SJCRH30 (cell line): ENCODE data around the gene LITAF. TPM values are rescaled to one million over a fixed set of nuclear protein-coding genes. Genes with fewer than 3 reads are reported as not detected.
"Not testable (repeated sequence)": the region's sequence is repeated elsewhere in the genome, so short reads cannot be mapped to it uniquely, and the experiment has no call there.

Experiments used
- DNase-seq, 2 experiments: peaks; one replicate each; pipeline ENCODE4 v3.0.0-alpha.2; 2015 to 2020
- H3K27ac ChIP-seq: fragments of 250-450 bp; sonication (Bioruptor Pico); 2 replicates; pipeline ENCODE4 v1.5.1; 2020; ENCODE audit warnings: mild to moderate bottlenecking, moderate library complexity
- H3K27me3 ChIP-seq: fragments of 250-450 bp; sonication (Bioruptor Pico); 2 replicates; pipeline ENCODE4 v1.5.1; 2020; ENCODE audit warnings: mild to moderate bottlenecking, moderate library complexity
- H3K36me3 ChIP-seq: fragments of 250-450 bp; sonication (Bioruptor Pico); 2 replicates; pipeline ENCODE4 v1.5.1; 2020; ENCODE audit warnings: mild to moderate bottlenecking, moderate library complexity
- H3K4me1 ChIP-seq: fragments of 250-450 bp; sonication (Bioruptor Pico); 2 replicates; pipeline ENCODE4 v1.5.1; 2020; ENCODE audit warnings: mild to moderate bottlenecking, moderate library complexity
- H3K4me3 ChIP-seq: fragments of 250-450 bp; sonication (Bioruptor Pico); 2 replicates; pipeline ENCODE4 v1.5.1; 2020; ENCODE audit warnings: mild to moderate bottlenecking, moderate library complexity
- H3K9me3 ChIP-seq: fragments of 250-450 bp; sonication (Bioruptor Pico); replicated peaks from 2 replicates; pipeline ENCODE4 v1.5.1; 2020; ENCODE audit warnings: mild to moderate bottlenecking, moderate library complexity
- total RNA-seq: library from RNA; depleted of rRNA; stranded (reverse); fragments of >200 nt; shearing (Covaris generic); gene quantifications from 2 replicates; pipeline ENCODE4 v1.2.3, GENCODE V29; 2014

LITAF gene
- total RNA-seq, 1 experiment from 2014 or later: 49.8 TPM

DNA sequence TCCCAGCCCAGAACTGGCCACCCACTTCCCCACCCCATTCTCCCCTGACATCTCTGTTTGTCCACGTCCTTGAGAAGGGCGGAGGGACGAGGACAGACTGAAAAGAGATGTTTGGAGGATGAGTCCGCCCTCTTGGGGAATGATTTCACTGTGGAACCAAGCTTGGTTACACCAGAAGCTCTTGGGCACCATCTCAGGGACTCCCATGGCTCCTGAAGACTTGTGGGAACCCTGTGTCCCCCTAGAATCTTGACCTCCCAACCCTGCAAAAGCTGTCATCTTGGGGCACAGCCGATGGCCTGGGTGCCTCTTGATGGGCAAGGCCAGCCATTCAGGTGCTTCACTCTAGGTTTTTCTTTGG lies 25.9 kb upstream of the LITAF start:
- DNase-seq: no peak
- peaks cover 6% of the 10 kb centered on the region; the same call in 1 of the 2 replicates for H3K27me3 ChIP-seq
- no peak overlapping the region for H3K27ac ChIP-seq

DNA sequence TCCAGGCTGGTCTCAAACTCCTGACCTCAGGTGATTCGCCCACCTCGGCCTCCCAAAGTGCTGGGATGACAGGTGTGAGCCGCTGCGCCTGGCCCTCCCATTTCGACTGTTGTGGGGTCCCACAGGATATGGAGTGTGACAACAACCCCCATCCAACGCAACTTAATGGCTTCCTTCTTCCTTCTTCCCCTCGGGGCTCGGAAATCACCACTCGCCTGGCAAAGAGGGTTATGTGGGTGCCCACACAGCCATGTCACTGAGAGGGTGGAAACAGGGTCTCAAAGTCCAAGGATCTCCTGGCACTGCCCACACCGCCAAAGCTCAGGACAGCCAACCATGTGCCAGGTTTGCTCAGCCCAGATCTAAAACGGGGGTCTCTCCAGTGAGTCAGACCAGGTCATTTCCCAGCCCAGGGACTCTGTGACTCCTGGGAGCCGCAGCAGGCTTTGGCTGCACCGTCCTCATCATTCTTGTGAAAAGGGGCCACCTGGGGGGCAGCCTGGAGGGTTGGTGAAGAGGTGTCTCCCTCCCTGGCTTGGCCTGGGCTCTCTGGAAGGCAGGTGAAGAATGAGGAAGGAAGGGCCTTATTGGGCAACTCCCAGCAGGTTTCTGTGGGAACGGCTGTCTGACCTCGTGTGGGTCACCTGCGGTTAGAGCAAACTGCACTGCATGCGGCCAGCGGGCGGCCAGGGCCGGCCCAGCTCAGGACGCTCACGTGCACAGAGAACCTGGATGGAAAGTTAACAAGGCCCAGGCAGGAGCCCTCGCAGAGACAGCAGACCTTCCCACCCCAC lies 25.3 kb upstream of the LITAF start:
- Histone ChIP-seq H3K27me3 (peaks cover 6% of the 10 kb centered on the region; the same call in 1 of the 2 replicates), H3K27ac (no peak overlapping the region), H3K4me1 (peaks cover 8% of the 10 kb centered on the region), H3K9me3 (no peaks in the 10 kb centered on the region), H3K36me3 (no peaks in the 10 kb centered on the region), H3K4me3 (no peak overlapping the region)
- DNase-seq: no peak

More for the DNA sequence above, 25.9 kb upstream of the LITAF start:
- H3K9me3 ChIP-seq: no peaks in the 10 kb centered on the region
- H3K4me1 ChIP-seq: peaks cover 8% of the 10 kb centered on the region
- no peak overlapping the region for H3K4me3 ChIP-seq
- H3K36me3 ChIP-seq: no peaks in the 10 kb centered on the region

DNA sequence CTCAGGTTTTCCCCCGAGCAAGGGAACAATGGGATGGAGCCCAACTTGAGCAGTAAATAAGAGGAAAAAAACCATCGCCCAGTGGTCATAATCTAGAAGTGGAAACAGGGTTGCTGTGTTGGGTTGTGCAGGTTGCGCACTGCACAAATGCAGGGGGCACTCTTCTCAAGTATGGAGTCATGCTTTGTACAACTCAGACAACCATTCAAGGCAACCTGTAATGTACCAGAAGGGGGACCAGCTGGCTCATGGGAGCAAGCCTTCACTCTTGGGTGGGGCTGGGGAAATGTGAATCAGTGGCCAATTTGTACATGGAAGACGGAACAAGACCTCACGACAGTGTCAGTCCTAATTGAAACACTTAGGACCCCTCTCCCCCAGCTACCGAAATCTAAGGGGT lies 23.9 kb upstream of the LITAF start:
- Histone ChIP-seq H3K9me3 (no peaks in the 10 kb centered on the region), H3K27me3 (peaks cover 6% of the 10 kb centered on the region; the same call in 1 of the 2 replicates), H3K4me1 (peaks cover 8% of the 10 kb centered on the region), H3K27ac (no peak overlapping the region), H3K4me3 (no peak overlapping the region), H3K36me3 (no peaks in the 10 kb centered on the region)
- DNase-seq: no peak

DNA sequence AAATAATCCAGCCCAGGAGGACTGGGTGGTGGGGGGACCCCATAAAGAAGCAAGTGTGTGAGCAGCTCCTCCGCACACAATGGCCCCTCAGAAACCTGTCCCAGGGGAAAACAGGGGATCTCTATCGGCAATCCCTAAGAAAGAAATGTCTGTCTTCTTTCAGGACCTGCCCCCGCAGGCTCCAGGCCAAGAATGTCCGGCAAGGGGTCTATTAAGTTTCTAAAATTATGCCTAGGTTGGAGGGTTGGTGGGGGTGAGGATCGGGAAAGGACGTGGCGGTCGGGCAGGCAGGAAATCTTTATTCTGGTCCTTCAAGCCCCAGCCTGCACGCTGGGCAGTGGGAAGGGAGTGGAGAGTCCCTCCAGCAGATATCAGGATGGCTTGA lies 23.4 kb upstream of the LITAF start:
- Histone ChIP-seq H3K4me1 (peaks cover 8% of the 10 kb centered on the region), H3K4me3 (peak overlapping the region; percentile 20; the same call in 1 of the 2 replicates), H3K36me3 (no peaks in the 10 kb centered on the region), H3K9me3 (no peaks in the 10 kb centered on the region), H3K27ac (no peak overlapping the region), H3K27me3 (peaks cover 6% of the 10 kb centered on the region; the same call in 1 of the 2 replicates)
- peak in 1 of 2 experiments; percentile 45 for DNase-seq

DNA sequence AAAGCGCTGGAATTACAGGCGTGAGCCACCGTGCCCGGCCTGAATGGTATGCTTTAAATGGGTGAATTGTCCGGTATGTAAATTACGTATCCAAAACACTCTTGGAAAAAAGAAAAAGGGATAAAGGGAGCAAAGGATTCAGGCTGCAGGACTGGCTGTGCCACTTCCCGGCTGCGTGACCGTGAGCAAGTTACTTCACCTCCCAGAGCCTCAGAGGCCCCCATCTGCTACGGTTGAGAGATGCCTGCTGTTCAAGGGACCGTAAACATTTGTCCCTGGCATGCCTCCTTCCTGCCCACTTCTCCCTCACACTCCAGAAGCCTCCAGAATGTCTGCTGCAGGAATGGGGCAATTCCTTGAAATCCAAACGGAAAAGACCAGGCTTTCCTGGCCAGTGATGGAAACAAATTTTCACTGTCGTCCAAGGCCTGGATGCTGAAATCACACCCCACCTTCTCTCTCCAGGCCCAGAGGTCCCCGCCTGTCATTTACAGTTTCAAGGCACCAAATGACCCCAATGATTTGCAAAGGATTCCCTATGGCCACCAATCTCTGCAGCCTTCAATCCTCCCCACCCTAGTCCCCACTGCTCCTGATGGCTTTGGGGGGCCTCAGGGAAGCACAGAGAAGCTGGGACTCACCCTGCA lies 22.9 kb upstream of the LITAF start:
- H3K27me3 ChIP-seq: peaks cover 6% of the 10 kb centered on the region; the same call in 1 of the 2 replicates
- H3K4me1 ChIP-seq: peaks cover 8% of the 10 kb centered on the region
- peak in 1 of 2 experiments; percentile 45 for DNase-seq
- H3K36me3 ChIP-seq: no peaks in the 10 kb centered on the region
- no peaks in the 10 kb centered on the region for H3K9me3 ChIP-seq
- no peak overlapping the region for H3K27ac ChIP-seq
- H3K4me3 ChIP-seq: peak overlapping the region; percentile 20; the same call in 1 of the 2 replicates

DNA sequence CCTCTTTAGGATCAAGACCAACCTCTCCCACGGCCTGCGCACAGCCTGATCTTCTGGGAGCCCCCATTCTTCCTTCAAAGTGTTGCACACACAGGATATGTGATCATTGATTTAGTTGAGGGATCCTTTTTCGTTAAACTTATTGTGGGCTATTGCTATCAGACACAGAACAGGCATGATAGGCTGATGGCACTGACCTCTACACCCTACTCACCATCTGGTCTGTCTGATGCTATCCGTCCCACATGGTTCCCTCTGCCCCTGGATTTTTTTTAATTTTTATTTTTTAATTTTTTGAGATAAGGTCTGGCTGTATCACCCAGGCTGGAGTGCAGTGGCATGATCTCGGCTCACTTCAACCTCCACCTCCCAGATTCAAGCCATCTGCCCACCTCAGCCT lies 19.2 kb upstream of the LITAF start:
- H3K27ac ChIP-seq: no peak overlapping the region
- no peak overlapping the region for H3K4me3 ChIP-seq
- DNase-seq: no peak
- H3K9me3 ChIP-seq: no peaks in the 10 kb centered on the region
- peaks cover 24% of the 10 kb centered on the region for H3K4me1 ChIP-seq
- no peaks in the 10 kb centered on the region for H3K27me3 ChIP-seq
- H3K36me3 ChIP-seq: no peaks in the 10 kb centered on the region

DNA sequence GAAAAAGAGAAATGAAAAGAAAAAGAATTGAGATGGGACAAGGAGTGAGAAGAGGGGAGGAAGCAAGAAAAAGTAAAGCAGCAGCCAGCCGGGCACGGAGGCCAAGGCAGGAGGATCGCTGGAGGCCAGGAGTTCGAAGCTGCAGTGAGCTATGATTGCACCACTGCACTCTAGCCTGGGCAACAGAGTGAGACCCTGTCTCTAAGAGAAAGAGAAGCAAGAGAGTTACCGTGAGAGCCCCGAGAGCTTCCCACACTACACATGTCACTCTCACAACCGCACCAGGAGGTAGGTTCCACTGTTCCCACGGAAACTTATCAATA lies 18.8 kb upstream of the LITAF start:
- Histone ChIP-seq H3K9me3 (no peaks in the 10 kb centered on the region), H3K27ac (no peak overlapping the region), H3K36me3 (no peaks in the 10 kb centered on the region), H3K4me1 (peaks cover 24% of the 10 kb centered on the region), H3K4me3 (no peak overlapping the region), H3K27me3 (no peaks in the 10 kb centered on the region)
- no peak for DNase-seq

DNA sequence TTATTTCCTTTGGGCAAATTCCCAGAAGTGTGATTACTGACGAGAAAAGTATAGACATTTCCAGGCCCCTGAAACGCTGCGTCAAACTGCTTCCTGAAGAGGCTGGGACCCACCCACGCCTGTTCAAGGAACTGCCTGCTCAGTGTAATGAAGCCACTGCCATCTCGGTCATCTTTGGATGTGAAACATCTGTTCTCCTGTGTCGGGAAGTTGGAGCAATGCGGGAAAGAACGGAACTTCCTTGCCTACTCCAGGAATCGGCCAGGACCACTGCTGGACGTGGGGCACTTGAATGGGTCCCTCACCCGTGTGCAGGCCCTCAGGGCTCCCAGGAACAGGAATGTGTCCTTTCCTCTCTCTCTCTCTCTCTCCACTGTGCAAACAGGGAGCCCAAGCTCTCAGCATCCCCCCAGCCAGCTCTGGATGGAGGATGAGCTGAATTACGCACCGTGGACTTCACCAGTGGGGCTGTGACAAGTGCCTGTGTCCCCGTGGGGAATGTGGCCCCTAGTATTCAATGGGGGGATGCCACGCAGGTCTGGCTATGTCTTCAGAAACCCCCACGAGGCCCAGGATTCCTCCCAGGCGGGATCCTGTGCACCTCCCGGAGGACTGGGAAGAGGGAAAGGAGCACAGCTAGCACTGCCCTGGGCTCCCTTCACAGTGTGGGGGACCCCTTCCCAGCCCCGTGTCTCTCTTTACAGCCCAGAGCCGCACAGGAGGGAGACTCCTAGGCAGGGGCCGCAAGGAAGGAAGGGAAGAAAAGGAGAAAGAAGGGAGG lies 18.3 kb upstream of the LITAF start:
- H3K9me3 ChIP-seq: no peaks in the 10 kb centered on the region
- no peaks in the 10 kb centered on the region for H3K36me3 ChIP-seq
- peaks cover 20% of the 10 kb centered on the region for H3K4me1 ChIP-seq
- no peak overlapping the region for H3K27ac ChIP-seq
- DNase-seq: peak in 1 of 2 experiments; percentile 42
- H3K27me3 ChIP-seq: no peaks in the 10 kb centered on the region
- H3K4me3 ChIP-seq: no peak overlapping the region

DNA sequence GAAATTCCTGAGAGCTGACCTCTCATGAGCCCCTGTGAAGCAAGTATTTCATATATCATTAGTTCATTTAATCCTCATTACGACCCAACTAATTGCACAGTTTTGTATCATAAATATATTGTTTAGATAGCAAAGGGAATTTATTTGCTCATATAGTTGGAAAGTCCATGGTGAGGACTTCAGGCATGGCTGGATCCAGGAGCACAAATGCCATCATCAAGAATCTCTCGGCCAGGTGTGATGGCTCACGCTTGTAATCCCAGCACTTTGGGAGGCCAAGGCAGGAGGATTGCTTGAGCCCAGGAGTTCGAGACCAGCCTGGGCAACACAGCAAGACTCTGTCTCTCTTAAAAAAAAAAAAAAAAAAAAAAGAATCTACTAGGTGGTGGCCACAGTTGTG lies 17.6 kb upstream of the LITAF start:
- not testable (repeated sequence) for H3K9me3 ChIP-seq, H3K27ac ChIP-seq, H3K36me3 ChIP-seq, H3K27me3 ChIP-seq, H3K4me3 ChIP-seq, DNase-seq
- H3K4me1 ChIP-seq: peaks cover 16% of the 10 kb centered on the region

DNA sequence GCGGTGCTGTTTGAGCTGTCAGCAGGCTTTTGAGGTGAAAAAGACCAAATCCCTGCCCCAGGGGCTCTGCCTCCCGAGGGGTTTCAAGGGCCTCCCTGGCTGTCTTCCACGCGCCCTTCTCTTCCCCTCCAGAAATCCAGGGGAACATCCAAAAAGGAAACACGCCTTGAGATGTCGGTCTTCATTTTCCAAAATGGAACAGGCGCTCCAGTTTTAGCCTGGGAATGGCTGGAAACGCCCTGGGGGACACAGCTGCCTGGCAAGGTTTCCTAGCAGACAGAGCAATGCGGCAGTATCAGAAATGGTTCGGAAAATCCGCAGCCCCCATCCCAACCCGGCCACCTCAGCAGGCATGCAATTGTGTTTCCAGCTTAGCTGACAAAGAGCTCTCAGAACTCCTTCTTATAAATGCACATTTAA lies 16.6 kb upstream of the LITAF start:
- peaks cover 16% of the 10 kb centered on the region for H3K4me1 ChIP-seq
- H3K36me3 ChIP-seq: no peaks in the 10 kb centered on the region
- peak; percentile 71 to 78 for DNase-seq
- no peak overlapping the region for H3K4me3 ChIP-seq
- no peaks in the 10 kb centered on the region for H3K27me3 ChIP-seq
- H3K27ac ChIP-seq: no peak overlapping the region
- no peaks in the 10 kb centered on the region for H3K9me3 ChIP-seq

DNA sequence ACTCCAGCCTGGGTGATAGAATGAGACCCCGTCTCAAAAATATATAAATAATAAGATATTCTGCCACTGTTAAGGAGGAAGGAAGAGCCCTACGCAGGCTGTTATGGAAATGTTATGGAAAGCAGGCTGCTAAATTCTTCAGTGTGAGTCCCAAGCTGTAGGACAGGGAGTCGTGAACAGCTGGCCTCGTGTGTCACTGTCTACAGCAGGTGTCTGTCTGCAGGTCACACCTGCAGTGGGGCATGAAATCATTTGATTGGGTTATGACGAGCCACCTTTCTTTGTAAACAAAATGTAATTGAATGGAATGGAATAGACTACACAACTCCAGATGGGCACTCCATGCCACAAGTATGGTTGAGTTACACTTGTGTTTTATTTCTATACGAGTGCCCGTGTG lies 15.6 kb upstream of the LITAF start:
- Histone ChIP-seq H3K9me3 (no peaks in the 10 kb centered on the region), H3K4me1 (peaks cover 20% of the 10 kb centered on the region), H3K4me3 (no peak overlapping the region), H3K27me3 (no peaks in the 10 kb centered on the region), H3K36me3 (no peaks in the 10 kb centered on the region), H3K27ac (no peak overlapping the region)
- peak; percentile 26 to 55 for DNase-seq

DNA sequence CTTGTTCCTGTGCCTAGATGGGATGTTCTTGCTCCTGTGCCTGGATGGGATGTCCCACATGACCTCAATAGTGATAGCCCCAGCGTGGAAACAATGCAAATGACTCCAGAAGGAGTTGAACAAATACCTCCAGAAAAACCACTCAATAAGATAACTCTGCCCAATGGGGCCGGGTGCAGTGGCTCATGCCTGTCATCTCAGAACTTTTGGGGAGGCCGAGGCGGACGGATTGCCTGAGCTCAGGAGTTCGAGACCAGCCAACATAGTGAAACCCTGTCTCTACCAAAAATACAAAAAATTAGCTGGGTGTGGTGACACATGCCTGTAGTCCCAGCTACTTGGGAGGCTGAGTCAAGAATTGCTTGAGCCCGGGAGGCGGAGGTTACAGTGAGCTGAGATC lies 15.2 kb upstream of the LITAF start:
- no peaks in the 10 kb centered on the region for H3K9me3 ChIP-seq
- H3K27me3 ChIP-seq: no peaks in the 10 kb centered on the region
- H3K4me3 ChIP-seq: no peak overlapping the region
- H3K27ac ChIP-seq: no peak overlapping the region
- H3K36me3 ChIP-seq: no peaks in the 10 kb centered on the region
- no peak for DNase-seq
- peaks cover 24% of the 10 kb centered on the region for H3K4me1 ChIP-seq

DNA sequence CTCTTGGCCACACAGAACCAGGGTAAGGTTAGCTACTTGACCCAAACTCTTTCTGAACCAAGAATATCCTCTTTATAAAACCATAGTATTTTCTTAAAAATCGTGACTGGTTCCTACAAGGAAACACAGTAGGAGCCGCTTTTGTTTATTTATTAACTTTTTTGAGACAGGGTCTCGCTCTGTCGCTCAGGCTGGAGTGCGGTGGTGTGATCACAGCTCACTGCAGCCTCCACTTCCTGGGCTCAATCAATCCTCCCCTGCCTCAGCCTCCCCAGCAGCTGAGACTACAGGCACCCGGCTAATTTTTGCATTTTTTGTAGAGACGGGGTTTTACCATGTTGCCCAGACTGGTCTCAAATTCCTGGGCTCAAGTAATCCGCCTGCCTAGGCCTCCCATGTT lies 14.7 kb upstream of the LITAF start:
- Histone ChIP-seq H3K4me3 (no peak overlapping the region), H3K36me3 (no peaks in the 10 kb centered on the region), H3K27me3 (no peaks in the 10 kb centered on the region), H3K27ac (no peak overlapping the region), H3K4me1 (peaks cover 24% of the 10 kb centered on the region), H3K9me3 (no peaks in the 10 kb centered on the region)
- no peak for DNase-seq

DNA sequence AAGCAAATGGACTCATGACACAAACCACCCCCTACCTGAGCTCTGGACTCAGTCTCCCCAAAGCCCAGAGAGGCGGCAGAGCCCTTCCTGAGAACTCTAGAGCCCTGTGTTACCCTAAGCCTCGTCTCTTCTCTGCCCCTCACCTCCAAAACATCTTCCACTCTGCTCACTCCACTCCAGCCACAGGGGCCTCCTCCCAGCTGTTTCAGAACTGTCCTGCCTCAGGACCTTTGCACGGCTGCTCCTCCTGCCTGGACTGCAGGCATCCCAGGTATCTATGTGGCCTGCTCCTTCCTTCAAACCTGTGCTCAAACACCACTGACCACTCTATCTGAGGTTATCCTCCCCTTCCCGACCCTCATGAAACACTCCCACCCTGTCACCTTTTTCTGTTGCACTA lies 12.9 kb upstream of the LITAF start:
- Histone ChIP-seq H3K27me3 (no peaks in the 10 kb centered on the region), H3K4me1 (peaks cover 27% of the 10 kb centered on the region), H3K4me3 (no peak overlapping the region), H3K27ac (no peak overlapping the region), H3K36me3 (no peaks in the 10 kb centered on the region), H3K9me3 (no peaks in the 10 kb centered on the region)
- DNase-seq: no peak
